Glomerular visceral epithelial cell (primary cell): ENCODE data around the gene CYP24A1.

Source experiments
- DNase-seq: peaks from one replicate; pipeline ENCODE4 v3.0.0-alpha.2; 2016; ENCODE audit errors: extremely low spot score

The CYP24A1 gene

GRCh38 chr20:54174457-54175175 lies 830 bp upstream of the CYP24A1 start:
- no peak for DNase-seq

GRCh38 chr20:54172856-54173652 lies 732 bp downstream of the CYP24A1 start:
- peak; percentile 80 for DNase-seq

DNA sequence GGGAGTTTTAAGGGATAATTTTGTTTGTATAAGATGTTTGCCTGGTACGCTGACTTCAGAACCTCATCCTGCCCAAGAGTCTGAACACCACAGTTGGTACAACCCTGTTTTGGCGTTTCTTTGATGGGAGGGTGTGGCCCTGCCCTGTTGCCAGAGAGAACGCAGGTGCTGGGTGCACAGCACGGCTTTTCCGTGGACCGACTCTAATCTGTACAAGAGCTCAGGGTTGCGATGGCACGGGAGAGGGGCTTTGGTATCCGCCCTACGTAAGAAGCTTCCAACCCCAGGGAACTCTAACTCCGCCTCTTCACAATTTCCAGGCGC lies 1.3 kb downstream of the CYP24A1 start:
- DNase-seq = no peak

DNA sequence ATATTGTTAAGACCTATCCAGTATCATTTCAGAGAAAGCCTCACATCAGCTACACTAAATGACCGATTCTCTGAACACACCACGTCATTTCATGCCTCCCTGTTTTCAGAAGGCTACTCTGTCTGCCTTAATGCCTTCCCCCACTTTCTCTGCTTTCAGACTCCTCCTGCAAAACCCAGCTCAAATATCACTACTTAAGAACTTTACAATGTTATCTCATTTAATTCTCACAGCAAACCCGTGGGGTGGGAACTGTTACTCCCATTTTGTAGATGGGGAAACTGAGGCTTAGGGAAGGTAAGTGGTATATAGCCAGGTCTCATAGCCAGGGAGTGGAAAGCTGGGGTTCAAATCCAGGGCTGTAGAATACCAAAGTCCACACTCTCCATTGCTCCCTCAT lies 2.8 kb downstream of the CYP24A1 start:
- no peak for DNase-seq

DNA sequence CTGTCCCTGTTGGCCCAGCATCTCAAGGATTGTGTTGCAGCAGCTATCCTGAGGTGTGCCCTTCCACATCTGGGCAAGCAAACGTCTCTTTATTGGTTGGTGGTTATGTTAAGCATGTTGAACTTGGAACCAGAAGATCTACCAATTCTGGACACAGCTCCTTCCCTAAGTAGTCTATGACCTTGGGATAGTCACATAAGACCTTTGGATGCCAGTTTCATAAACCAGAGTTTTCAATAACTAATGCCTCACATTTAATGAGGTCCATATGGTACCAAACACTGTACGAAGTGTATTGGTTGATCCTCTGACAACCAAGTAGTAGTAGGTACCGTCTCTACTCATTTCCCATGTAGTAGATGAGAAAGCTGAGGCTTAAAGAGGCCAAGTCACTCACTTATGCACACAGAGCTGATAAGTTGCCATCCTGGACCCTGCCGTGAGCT lies 3.7 kb downstream of the CYP24A1 start:
- DNase-seq = no peak

GRCh38 chr20:54168961-54169862 lies 4.6 kb downstream of the CYP24A1 start:
- no peak for DNase-seq

GRCh38 chr20:54167909-54168872 lies 5.6 kb downstream of the CYP24A1 start:
- peak; percentile 75 for DNase-seq

GRCh38 chr20:54166987-54167662 lies 6.7 kb downstream of the CYP24A1 start:
- no peak for DNase-seq

GRCh38 chr20:54165803-54166202 lies 8.0 kb downstream of the CYP24A1 start:
- DNase-seq = no peak

- DNase-seq = no peak
Measured at GRCh38 chr20:54165014-54165413, 8.8 kb downstream of the CYP24A1 start.

GRCh38 chr20:54163402-54163801 lies 10.4 kb downstream of the CYP24A1 start:
- no peak for DNase-seq

DNA sequence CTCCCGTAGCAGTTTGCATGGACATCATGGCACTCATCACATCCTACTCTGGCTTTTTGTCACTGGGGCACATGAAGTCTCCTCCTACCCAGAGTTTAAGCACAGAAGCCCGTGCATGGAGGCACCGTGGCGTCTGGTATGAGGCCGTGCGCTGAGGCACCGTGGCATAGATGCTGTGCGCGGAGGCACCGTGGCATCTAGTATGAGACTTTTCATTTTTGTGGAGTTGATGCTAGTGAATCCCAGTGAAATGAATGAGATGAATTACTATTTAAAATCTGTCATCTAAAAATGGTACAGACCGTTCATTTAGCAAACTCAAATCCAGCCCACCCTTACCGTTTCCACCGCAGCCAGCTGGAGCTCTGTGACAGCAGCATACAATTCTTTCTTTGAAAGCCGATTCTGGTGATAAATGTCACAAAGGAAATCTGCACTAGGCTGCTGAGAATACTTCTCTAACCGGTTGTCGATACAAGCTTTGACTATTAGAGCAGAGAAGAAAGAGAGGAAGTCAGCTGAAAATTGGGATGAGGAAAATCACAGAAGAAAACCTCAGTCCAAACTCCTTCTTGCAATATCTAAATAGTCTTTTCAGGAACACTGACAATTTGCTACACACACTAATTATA lies 11.3 kb downstream of the CYP24A1 start:
- no peak for DNase-seq

DNA sequence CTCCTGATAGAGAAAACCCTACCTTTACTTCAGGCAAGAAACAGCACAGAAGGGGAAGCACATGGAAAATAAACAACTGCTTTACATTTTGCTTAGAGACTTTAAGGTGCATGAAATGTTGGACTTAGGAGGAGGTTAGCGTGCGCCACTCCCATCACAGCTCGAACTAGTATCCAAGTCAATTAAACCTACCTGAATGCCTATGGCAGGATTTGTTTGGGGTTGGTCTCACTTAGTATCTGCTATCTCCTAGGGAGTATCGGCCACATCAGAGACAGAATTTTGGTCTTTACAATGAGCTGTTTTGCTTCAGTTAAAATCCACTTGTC lies 12.0 kb downstream of the CYP24A1 start:
- DNase-seq = no peak

GRCh38 chr20:54161008-54161820 lies 12.6 kb downstream of the CYP24A1 start:
- DNase-seq = no peak

DNA sequence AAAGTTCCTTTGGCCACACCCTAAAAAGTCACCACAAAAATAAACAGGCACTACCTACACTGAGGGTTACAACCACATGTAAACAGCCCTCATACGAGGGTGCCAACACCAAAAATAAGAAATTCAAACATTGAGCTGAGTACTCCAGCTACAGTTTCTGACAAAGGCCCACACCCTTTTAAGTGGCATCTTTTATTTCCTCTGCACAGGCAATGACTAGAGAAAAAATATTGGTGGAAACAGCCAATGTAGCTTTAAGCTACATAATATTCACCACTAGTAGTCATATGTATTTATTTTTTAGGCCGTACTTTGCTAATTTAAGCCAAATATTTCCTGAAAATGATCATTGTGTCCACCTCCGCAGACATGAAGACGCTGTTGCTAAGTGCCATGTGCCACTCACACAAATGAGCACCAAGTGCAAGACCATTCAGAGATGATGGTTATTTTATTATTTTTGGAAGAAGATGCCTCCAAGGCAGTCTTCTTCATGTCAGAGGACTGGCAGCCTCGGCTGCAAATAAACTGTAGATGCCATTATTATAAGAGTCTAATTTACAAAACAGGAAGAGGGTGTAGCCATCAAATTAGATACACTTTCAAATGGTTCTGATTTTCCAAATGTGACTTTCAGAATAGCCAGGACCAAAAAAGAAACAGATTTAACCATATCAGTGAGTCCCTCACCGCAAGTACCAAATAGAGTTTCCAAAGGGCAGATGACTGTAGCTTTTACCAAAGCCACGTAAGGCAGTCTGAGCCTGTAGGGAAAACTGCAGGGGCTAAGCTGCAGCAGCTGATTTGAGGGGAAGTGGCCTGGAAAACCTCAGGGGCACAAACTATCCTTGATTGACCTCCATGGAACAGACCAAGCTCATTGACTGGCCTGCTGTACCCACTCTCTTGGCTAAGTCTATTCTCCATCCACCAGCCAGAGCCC lies 13.4 kb downstream of the CYP24A1 start:
- DNase-seq = no peak

- no peak for DNase-seq
Measured at GRCh38 chr20:54158856-54159418, 14.8 kb downstream of the CYP24A1 start.

GRCh38 chr20:54158226-54158625 lies 15.6 kb downstream of the CYP24A1 start:
- no peak for DNase-seq
